HFFc6 (cell line): Measurements from ENCODE around the gene MTMR3. TPM values are rescaled to one million over a fixed set of nuclear protein-coding genes. Genes with fewer than 3 reads are reported as not detected.

Experiments used
- DNase-seq: peaks from one replicate; pipeline ENCODE4 v3.0.0-alpha.2; 2018
- H3K27ac Mint-ChIP-seq: 2 replicates; pipeline ENCODE4 v1.8.0; 2020; ENCODE audit warnings: mild to moderate bottlenecking, mixed read lengths
- H3K27me3 Mint-ChIP-seq: 2 replicates; pipeline ENCODE4 v1.8.0; 2021; ENCODE audit warnings: mild to moderate bottlenecking, moderate library complexity, mixed read lengths; ENCODE audit not compliant: insufficient read depth
- H3K36me3 Mint-ChIP-seq: 2 replicates; pipeline ENCODE4 v1.8.0; 2021; ENCODE audit warnings: low read depth, mixed read lengths
- H3K4me1 Mint-ChIP-seq: 2 replicates; pipeline ENCODE4 v1.8.0; 2020; ENCODE audit warnings: low read depth, mixed read lengths
- H3K4me3 Mint-ChIP-seq: 2 replicates; pipeline ENCODE4 v1.8.0; 2020; ENCODE audit warnings: mild to moderate bottlenecking, moderate library complexity, mixed read lengths
- H3K9me3 Mint-ChIP-seq: 2 replicates; pipeline ENCODE4 v1.8.0; 2020; ENCODE audit warnings: mild to moderate bottlenecking, mixed read lengths
- CTCF ChIP-seq: fragments of 200-600 bp; sonication (generic); IDR thresholded peaks from 2 replicates; pipeline ENCODE4 v1.5.0; 2021; ENCODE audit warnings: antibody characterized with exemption, mild to moderate bottlenecking
- total RNA-seq, 6 experiments: library from RNA; stranded (reverse); fragmentation: NEBNext Ultra II Directional; extraction: Animal tissue kit (Norgen Biotek cat#: 25700); gene quantifications; 2 replicates in 1 of 6; 3 replicates in 5 of 6; pipeline ENCODE4 v1.2.3, GENCODE V29; 2021

MTMR3 gene
- total RNA-seq, 6 experiments from 2014 or later, result 19.0 to 27.0 (median 21.7) TPM

- Mint-ChIP-seq H3K27ac (no peak overlapping the region), H3K4me3 (no peak overlapping the region; the same call in 1 of the 2 replicates), H3K9me3 (no peaks in the 10 kb centered on the region), H3K36me3 (0 out of 2 replicates have a peak, but pooled peaks cover 6% of the 10 kb centered on the region), H3K27me3 (peaks cover 2% of the 10 kb centered on the region; the same call in 1 of the 2 replicates), H3K4me1 (peaks cover 90% of the 10 kb centered on the region)
- TF ChIP-seq CTCF, result no peak
- DNase-seq, result no peak
These were observed 29.2 kb downstream of the MTMR3 start for GRCh38 chr22:29912141-29912540.

DNA sequence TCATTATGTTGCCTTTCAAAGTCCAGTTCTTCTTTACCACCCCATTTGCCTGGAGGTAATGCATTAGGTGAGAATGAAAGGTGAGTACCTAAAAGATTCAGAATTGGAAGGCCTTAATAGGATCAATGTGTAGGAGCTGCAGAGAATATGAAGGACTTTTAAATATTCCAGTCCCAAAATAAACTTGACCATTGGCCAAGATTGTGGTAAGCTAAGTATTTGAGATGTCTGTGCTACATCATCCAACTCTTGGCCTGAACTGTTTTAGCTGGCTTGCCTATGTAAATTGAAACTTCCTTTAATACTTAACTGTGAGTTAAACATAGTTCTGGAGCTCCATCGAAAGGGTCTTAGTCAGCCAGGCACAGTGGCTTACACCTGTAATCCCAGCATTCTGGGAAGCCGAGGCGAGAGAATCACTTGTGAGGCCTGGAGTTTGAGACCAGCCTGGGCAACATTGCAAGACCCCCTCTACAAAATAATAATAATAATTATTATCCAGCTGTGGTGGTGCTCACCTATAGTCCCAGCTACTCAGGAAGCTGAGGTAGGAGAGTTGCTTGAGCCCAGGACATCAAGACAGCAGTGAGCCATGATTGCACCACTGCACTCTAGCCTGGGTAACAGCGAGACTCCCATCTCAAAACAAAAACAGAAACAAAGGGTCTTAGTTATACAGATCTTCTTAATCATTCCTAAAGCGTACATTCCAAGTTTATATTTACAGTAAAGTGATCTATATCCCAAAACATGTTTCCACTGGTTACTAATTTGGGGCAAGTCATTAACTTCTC, 29.8 kb downstream of the MTMR3 start:
- Mint-ChIP-seq H3K9me3 (no peaks in the 10 kb centered on the region), H3K27ac (peak overlapping the region; percentile 74), H3K27me3 (peaks cover 2% of the 10 kb centered on the region; the same call in 1 of the 2 replicates), H3K4me3 (peak overlapping the region; percentile 57), H3K4me1 (peaks cover 90% of the 10 kb centered on the region), H3K36me3 (0 out of 2 replicates have a peak, but pooled peaks cover 6% of the 10 kb centered on the region)
- peak; percentile 72 for DNase-seq
- TF ChIP-seq CTCF, result no peak

- Mint-ChIP-seq H3K36me3 (0 out of 2 replicates have a peak, but pooled peaks cover 6% of the 10 kb centered on the region), H3K4me1 (peaks cover 90% of the 10 kb centered on the region), H3K27me3 (peaks cover 2% of the 10 kb centered on the region; the same call in 1 of the 2 replicates), H3K9me3 (no peaks in the 10 kb centered on the region), H3K27ac (peak overlapping the region; percentile 80), H3K4me3 (peak overlapping the region; percentile 59)
- no peak for TF ChIP-seq CTCF
- DNase-seq, result peak; percentile 75
These were observed 31.2 kb downstream of the MTMR3 start for GRCh38 chr22:29914165-29914564.

DNA sequence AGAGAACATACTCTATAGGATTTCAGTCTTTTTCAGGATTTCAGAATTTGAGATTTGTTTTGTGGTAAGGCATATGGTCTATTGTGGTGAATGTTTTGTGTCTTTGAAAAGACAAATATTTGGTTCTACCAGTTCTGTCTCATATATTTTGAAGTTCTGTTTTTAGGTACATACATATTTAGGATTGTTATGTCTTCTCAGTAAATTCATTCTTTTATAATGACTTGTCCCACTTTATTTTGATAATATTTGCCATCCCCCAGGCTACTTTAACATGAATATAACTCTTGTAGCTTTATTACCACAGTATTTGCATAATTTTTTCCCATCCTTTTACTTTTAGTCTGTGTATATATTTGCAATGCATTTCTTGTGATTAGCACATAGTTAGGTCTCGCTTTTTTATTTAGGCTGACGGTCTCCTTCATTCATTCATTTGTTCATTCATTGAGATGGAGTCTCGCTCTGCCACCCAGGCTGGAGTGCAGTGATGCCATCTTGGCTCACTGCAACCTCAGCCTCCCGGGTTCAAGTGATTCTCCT, 32.1 kb downstream of the MTMR3 start:
- Mint-ChIP-seq H3K27ac (peak overlapping the region; percentile 80), H3K9me3 (no peaks in the 10 kb centered on the region), H3K27me3 (peaks cover 2% of the 10 kb centered on the region; the same call in 1 of the 2 replicates), H3K4me1 (peaks cover 90% of the 10 kb centered on the region), H3K36me3 (0 out of 2 replicates have a peak, but pooled peaks cover 6% of the 10 kb centered on the region), H3K4me3 (peak overlapping the region; percentile 31; the same call in 1 of the 2 replicates)
- DNase-seq, result no peak
- TF ChIP-seq CTCF, result no peak

GRCh38 chr22:29916007-29916544, 33.1 kb downstream of the MTMR3 start:
- 0 out of 2 replicates have a peak, but pooled peaks cover 6% of the 10 kb centered on the region for H3K36me3 Mint-ChIP-seq
- H3K9me3 Mint-ChIP-seq, result no peaks in the 10 kb centered on the region
- peaks cover 2% of the 10 kb centered on the region; the same call in 1 of the 2 replicates for H3K27me3 Mint-ChIP-seq
- H3K27ac Mint-ChIP-seq, result peak overlapping the region; percentile 54; the same call in 1 of the 2 replicates
- H3K4me3 Mint-ChIP-seq, result peak overlapping the region; percentile 28; the same call in 1 of the 2 replicates
- TF ChIP-seq CTCF, result no peak
- peaks cover 92% of the 10 kb centered on the region for H3K4me1 Mint-ChIP-seq
- no peak for DNase-seq
